Measurements from ENCODE around the gene SLC34A3. TPM values are rescaled to one million over a fixed set of nuclear protein-coding genes. Genes with fewer than 3 reads are reported as not detected.
A peak's percentile ranks its signal among the peaks of the same experiment; 100 is the strongest.

The SLC34A3 gene
- total RNA-seq, 1 experiment from 2014 or later = 0.13 TPM

- peak; percentile 95 for TF ChIP-seq E2F5 (CRISPR knock-in tag; IDR thresholded peaks at IDR 0.05)
- no peak for TF ChIP-seq SMAD4 (CRISPR knock-in tag; IDR thresholded peaks at IDR 0.05)
- TF ChIP-seq ATF1 (CRISPR knock-in tag; IDR thresholded peaks at IDR 0.05) = peak; percentile 75; the same call in 1 of the 2 replicates
- no peak for TF ChIP-seq AR (CRISPR knock-in tag; IDR thresholded peaks at IDR 0.05)
- TF ChIP-seq, protein P1, sequence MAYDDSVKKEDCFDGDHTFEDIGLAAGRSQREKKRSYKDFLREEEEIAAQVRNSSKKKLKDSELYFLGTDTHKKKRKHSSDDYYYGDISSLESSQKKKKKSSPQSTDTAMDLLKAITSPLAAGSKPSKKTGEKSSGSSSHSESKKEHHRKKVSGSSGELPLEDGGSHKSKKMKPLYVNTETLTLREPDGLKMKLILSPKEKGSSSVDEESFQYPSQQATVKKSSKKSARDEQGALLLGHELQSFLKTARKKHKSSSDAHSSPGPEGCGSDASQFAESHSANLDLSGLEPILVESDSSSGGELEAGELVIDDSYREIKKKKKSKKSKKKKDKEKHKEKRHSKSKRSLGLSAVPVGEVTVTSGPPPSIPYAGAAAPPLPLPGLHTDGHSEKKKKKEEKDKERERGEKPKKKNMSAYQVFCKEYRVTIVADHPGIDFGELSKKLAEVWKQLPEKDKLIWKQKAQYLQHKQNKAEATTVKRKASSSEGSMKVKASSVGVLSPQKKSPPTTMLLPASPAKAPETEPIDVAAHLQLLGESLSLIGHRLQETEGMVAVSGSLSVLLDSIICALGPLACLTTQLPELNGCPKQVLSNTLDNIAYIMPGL (CRISPR knock-in tag; IDR thresholded peaks at IDR 0.05) = peak; percentile 64; the same call in 1 of the 2 replicates
- TF ChIP-seq ATF2 (CRISPR knock-in tag; IDR thresholded peaks at IDR 0.05; ENCODE audit: borderline replicate concordance, low read depth) = no peak
- TF ChIP-seq JUN (CRISPR knock-in tag; IDR thresholded peaks at IDR 0.05) = no peak; the same call in 1 of the 2 replicates
- no peak for TF ChIP-seq ZNF416 (CRISPR knock-in tag; IDR thresholded peaks at IDR 0.05)
- peak; percentile 83; the same call in 1 of the 2 replicates for TF ChIP-seq ZBTB43 (CRISPR knock-in tag; IDR thresholded peaks at IDR 0.05)
- TF ChIP-seq, protein P2, sequence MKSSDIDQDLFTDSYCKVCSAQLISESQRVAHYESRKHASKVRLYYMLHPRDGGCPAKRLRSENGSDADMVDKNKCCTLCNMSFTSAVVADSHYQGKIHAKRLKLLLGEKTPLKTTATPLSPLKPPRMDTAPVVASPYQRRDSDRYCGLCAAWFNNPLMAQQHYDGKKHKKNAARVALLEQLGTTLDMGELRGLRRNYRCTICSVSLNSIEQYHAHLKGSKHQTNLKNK (CRISPR knock-in tag; IDR thresholded peaks at IDR 0.05) = no peak
- TF ChIP-seq TEAD1 (CRISPR knock-in tag; IDR thresholded peaks at IDR 0.05) = peak; percentile 73; the same call in 1 of the 2 replicates
- TF ChIP-seq, protein P3, sequence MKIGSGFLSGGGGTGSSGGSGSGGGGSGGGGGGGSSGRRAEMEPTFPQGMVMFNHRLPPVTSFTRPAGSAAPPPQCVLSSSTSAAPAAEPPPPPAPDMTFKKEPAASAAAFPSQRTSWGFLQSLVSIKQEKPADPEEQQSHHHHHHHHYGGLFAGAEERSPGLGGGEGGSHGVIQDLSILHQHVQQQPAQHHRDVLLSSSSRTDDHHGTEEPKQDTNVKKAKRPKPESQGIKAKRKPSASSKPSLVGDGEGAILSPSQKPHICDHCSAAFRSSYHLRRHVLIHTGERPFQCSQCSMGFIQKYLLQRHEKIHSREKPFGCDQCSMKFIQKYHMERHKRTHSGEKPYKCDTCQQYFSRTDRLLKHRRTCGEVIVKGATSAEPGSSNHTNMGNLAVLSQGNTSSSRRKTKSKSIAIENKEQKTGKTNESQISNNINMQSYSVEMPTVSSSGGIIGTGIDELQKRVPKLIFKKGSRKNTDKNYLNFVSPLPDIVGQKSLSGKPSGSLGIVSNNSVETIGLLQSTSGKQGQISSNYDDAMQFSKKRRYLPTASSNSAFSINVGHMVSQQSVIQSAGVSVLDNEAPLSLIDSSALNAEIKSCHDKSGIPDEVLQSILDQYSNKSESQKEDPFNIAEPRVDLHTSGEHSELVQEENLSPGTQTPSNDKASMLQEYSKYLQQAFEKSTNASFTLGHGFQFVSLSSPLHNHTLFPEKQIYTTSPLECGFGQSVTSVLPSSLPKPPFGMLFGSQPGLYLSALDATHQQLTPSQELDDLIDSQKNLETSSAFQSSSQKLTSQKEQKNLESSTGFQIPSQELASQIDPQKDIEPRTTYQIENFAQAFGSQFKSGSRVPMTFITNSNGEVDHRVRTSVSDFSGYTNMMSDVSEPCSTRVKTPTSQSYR (CRISPR knock-in tag; IDR thresholded peaks at IDR 0.05) = no peak; the same call in 1 of the 2 replicates
- TF ChIP-seq HMGA2 (CRISPR knock-in tag; IDR thresholded peaks at IDR 0.05) = no peak
- peak; percentile 82; the same call in 1 of the 2 replicates for TF ChIP-seq ARID4B (CRISPR knock-in tag; IDR thresholded peaks at IDR 0.05; ENCODE audit: borderline replicate concordance)
- TF ChIP-seq SP1 (CRISPR knock-in tag; conservative IDR thresholded peaks at IDR 0.05) = peak; percentile 95
- no peak for TF ChIP-seq MXD4 (CRISPR knock-in tag; IDR thresholded peaks at IDR 0.05; ENCODE audit: borderline replicate concordance)
- no peak for TF ChIP-seq NFATC4 (CRISPR knock-in tag; IDR thresholded peaks at IDR 0.05)
- no peak for TF ChIP-seq ZNF671 (CRISPR knock-in tag; IDR thresholded peaks at IDR 0.05)
- TF ChIP-seq ATF6 (CRISPR knock-in tag; IDR thresholded peaks at IDR 0.05) = no peak
Measured at GRCh38 chr9:137205126-137206069, 25.3 kb upstream of the SLC34A3 start, which contains the start of the genes NDOR1 and TMEM203 (continued).

Measured in WTC11 (cell line).